ENCODE results near the gene MYB.
A peak's percentile ranks its signal among the peaks of the same experiment; 100 is the strongest.
"Not testable (repeated sequence)": the region's sequence is repeated elsewhere in the genome, so short reads cannot be mapped to it uniquely, and the experiment has no call there.

MYB gene

GRCh38 chr6:135144673-135145062 is 36.4 kb upstream of the MYB start:
- no peak for DNase-seq (ENCODE audit: low read depth in 2 of 2)
- TF ChIP-seq CTCF (IDR thresholded peaks at IDR 0.05; ENCODE audit: low read depth, low read length) = no peak
- no peak overlapping the region for H3K4me3 ChIP-seq (replicated peaks in 1 of 2; ENCODE audit: low read depth in 2 of 2, low read length in 2 of 2)

GRCh38 chr6:135145063-135145800 is 35.9 kb upstream of the MYB start:
- TF ChIP-seq CTCF (IDR thresholded peaks at IDR 0.05; ENCODE audit: low read depth, low read length) = peak; percentile 70
- no peak overlapping the region for H3K4me3 ChIP-seq (replicated peaks in 1 of 2; ENCODE audit: low read depth in 2 of 2, low read length in 2 of 2)
- DNase-seq (ENCODE audit: low read depth in 2 of 2) = peak; percentile 55 to 64

- peak; percentile 6 to 32 for DNase-seq (ENCODE audit: low read depth in 2 of 2)
- TF ChIP-seq CTCF (IDR thresholded peaks at IDR 0.05; ENCODE audit: low read depth, low read length) = no peak
These were observed 34.8 kb upstream of the MYB start for GRCh38 chr6:135146162-135146934.

GRCh38 chr6:135147637-135148592 is 33.2 kb upstream of the MYB start:
- DNase-seq (ENCODE audit: low read depth in 2 of 2) = no peak
- H3K4me3 ChIP-seq (replicated peaks in 1 of 2; ENCODE audit: low read depth in 2 of 2, low read length in 2 of 2) = no peak overlapping the region
- TF ChIP-seq CTCF (IDR thresholded peaks at IDR 0.05; ENCODE audit: low read depth, low read length) = no peak

More at GRCh38 chr6:135146162-135146934, 34.8 kb upstream of the MYB start:
- H3K4me3 ChIP-seq (replicated peaks in 1 of 2; ENCODE audit: low read depth in 2 of 2, low read length in 2 of 2) = no peak overlapping the region

GRCh38 chr6:135148889-135149288 is 32.2 kb upstream of the MYB start:
- H3K4me3 ChIP-seq (replicated peaks in 1 of 2; ENCODE audit: low read depth in 2 of 2, low read length in 2 of 2) = no peak overlapping the region
- no peak for DNase-seq (ENCODE audit: low read depth in 2 of 2)
- TF ChIP-seq CTCF (IDR thresholded peaks at IDR 0.05; ENCODE audit: low read depth, low read length) = no peak

GRCh38 chr6:135149376-135149775 is 31.7 kb upstream of the MYB start:
- TF ChIP-seq CTCF (IDR thresholded peaks at IDR 0.05; ENCODE audit: low read depth, low read length) = no peak
- no peak overlapping the region for H3K4me3 ChIP-seq (replicated peaks in 1 of 2; ENCODE audit: low read depth in 2 of 2, low read length in 2 of 2)
- DNase-seq (ENCODE audit: low read depth in 2 of 2) = no peak

GRCh38 chr6:135150481-135150880 is 30.6 kb upstream of the MYB start:
- not testable (repeated sequence) for DNase-seq (ENCODE audit: low read depth in 2 of 2); H3K4me3 ChIP-seq (replicated peaks in 1 of 2; ENCODE audit: low read depth in 2 of 2, low read length in 2 of 2)

GRCh38 chr6:135154125-135154524 is 27.0 kb upstream of the MYB start:
- not testable (repeated sequence) for DNase-seq (ENCODE audit: low read depth in 2 of 2); H3K4me3 ChIP-seq (replicated peaks in 1 of 2; ENCODE audit: low read depth in 2 of 2, low read length in 2 of 2)

All from cardiac fibroblast (primary cell).